Measurements from ENCODE around the gene NTNG2.
A peak's percentile ranks its signal among the peaks of the same experiment; 100 is the strongest.

NTNG2 gene

GRCh38 chr9:132152231-132152630, 9.6 kb upstream of the NTNG2 start:
- peak overlapping the region in 4 of 11 experiments; percentile 16 to 47 (median 42); a peak in 6 of 22 replicates for H3K4me2 ChIP-seq
- no peaks in the 10 kb centered on the region for H3K27me3 ChIP-seq
- H3K4me1 ChIP-seq: peaks cover 7 to 35% (median 19%) of the 10 kb centered on the region in 10 experiments; a peak in 17 of 20 replicates
- no peaks in the 10 kb centered on the region for H3K9me3 ChIP-seq (replicated peaks in 1 of 11)
- H4K20me1 ChIP-seq: peaks cover 0 to 6% (median 0%) of the 10 kb centered on the region in 11 experiments; a peak in 1 of 22 replicates
- no peak overlapping the region for H3K27ac ChIP-seq
- H3K9ac ChIP-seq: no peak overlapping the region
- no peaks in the 10 kb centered on the region for H3K36me3 ChIP-seq
- H3K4me3 ChIP-seq: no peak overlapping the region
- TF ChIP-seq Cebpa-rat (IDR thresholded peaks at IDR 0.05): no peak

DNA sequence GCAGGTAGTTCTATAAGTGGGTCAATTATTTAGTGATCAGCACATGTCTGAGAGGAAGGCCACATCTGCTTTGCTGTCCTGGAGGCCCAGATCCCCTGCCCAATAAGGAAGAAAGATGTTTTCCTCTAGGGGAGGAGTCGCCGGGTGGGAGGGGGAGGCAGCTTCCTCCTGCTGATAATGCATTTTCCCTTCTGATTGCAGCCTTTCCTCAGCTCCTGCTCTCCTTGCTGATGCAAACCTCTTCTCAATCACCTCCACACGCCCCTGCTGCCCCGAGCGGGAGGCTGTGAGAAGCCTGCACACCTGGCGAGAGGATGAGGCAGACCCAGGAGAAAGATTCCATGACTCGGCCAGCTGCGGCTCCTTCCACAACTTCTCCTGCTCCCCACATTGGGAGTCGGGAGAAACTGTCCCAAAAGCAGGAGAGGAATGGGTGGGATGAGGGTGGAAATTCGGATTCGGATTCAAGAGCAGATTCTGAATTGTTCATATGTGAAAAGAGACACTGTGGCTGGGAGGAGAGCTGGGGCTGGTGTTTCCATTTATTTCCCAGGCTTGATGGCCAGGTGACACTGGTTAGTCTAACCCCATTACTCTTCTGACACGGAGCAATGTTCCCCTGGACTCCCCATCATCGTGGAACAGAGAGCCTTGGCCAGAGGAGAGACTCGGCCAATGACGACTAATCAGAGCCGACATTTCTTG, 6.8 kb upstream of the NTNG2 start:
- H3K27ac ChIP-seq: no peak overlapping the region
- no peaks in the 10 kb centered on the region for H3K27me3 ChIP-seq

GRCh38 chr9:132155568-132155895, 6.3 kb upstream of the NTNG2 start:
- H3K9me3 ChIP-seq (replicated peaks in 1 of 11): no peaks in the 10 kb centered on the region
- peaks cover 7 to 54% (median 37%) of the 10 kb centered on the region in 10 experiments; a peak in 19 of 20 replicates for H3K4me1 ChIP-seq
- H4K20me1 ChIP-seq: peaks cover 0 to 6% (median 0%) of the 10 kb centered on the region in 11 experiments; a peak in 1 of 22 replicates
- no peak for TF ChIP-seq Cebpa-rat (IDR thresholded peaks at IDR 0.05)
- no peak overlapping the region for H3K27ac ChIP-seq
- H3K4me3 ChIP-seq: no peak overlapping the region
- H3K27me3 ChIP-seq: no peaks in the 10 kb centered on the region; a peak in 1 of 22 replicates
- no peaks in the 10 kb centered on the region for H3K36me3 ChIP-seq
- no peak overlapping the region for H3K4me2 ChIP-seq
- H3K9ac ChIP-seq: no peak overlapping the region

More for the DNA sequence above, 6.8 kb upstream of the NTNG2 start:
- Histone ChIP-seq H3K36me3 (no peaks in the 10 kb centered on the region), H3K4me3 (no peak overlapping the region), H3K4me1 (peaks cover 7 to 49% (median 32%) of the 10 kb centered on the region in 10 experiments; a peak in 18 of 20 replicates), H3K9me3 (replicated peaks in 1 of 11) (no peaks in the 10 kb centered on the region), H3K4me2 (peak overlapping the region in 10 of 11 experiments; percentile 6 to 56 (median 30); a peak in 14 of 22 replicates), H4K20me1 (peaks cover 0 to 6% (median 0%) of the 10 kb centered on the region in 11 experiments; a peak in 1 of 22 replicates), H3K9ac (no peak overlapping the region)
- TF ChIP-seq Cebpa-rat (IDR thresholded peaks at IDR 0.05): no peak

DNA sequence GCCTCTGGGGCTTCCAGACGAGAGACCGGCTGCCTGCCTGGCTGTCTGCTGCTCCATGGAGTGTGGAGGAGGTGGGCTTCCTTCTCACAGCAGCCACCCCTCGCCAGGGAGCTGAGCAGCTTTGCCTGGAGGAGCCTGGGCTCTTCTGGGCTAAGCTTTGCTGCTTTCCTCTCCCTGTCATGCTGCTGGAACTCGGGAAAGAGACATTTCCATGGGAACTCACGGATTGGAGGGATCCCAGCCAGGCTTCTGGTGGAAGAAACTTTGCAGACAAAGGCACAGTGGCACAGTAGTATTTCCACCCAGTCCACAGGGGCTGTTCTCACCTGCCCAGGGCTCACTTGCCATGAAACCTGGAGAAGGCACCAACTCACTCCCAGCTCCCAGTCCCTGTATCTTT, 5.6 kb upstream of the NTNG2 start:
- Histone ChIP-seq H3K4me1 (peaks cover 14 to 60% (median 44%) of the 10 kb centered on the region in 10 experiments), H3K27me3 (peaks cover 0 to 2% (median 0%) of the 10 kb centered on the region in 11 experiments; a peak in 1 of 22 replicates)
- no peak for TF ChIP-seq Cebpa-rat (IDR thresholded peaks at IDR 0.05)

GRCh38 chr9:132157347-132158116, 4.3 kb upstream of the NTNG2 start:
- H3K9ac ChIP-seq: no peak overlapping the region
- H3K9me3 ChIP-seq (replicated peaks in 1 of 11): no peaks in the 10 kb centered on the region
- H3K4me1 ChIP-seq: peaks cover 15 to 48% (median 41%) of the 10 kb centered on the region in 10 experiments
- no peak overlapping the region for H3K4me3 ChIP-seq
- H3K4me2 ChIP-seq: no peak overlapping the region
- H3K27me3 ChIP-seq: peaks cover 1 to 6% (median 3%) of the 10 kb centered on the region in 11 experiments
- no peak for TF ChIP-seq Cebpa-rat (IDR thresholded peaks at IDR 0.05)
- H3K27ac ChIP-seq: no peak overlapping the region
- H4K20me1 ChIP-seq: peaks cover 0 to 2% (median under 1%) of the 10 kb centered on the region in 11 experiments; a peak in 12 of 22 replicates
- no peaks in the 10 kb centered on the region for H3K36me3 ChIP-seq

More for the DNA sequence above, 5.6 kb upstream of the NTNG2 start:
- H3K9ac ChIP-seq: no peak overlapping the region
- no peak overlapping the region for H3K27ac ChIP-seq
- H3K36me3 ChIP-seq: no peaks in the 10 kb centered on the region
- H4K20me1 ChIP-seq: peaks cover 0 to 4% (median 0%) of the 10 kb centered on the region in 11 experiments; a peak in 1 of 22 replicates
- no peaks in the 10 kb centered on the region for H3K9me3 ChIP-seq (replicated peaks in 1 of 11)
- H3K4me2 ChIP-seq: 0 out of 22 replicates have a peak overlapping the region, but pooled peaks of 1 of the 11 experiments have one; percentile 7
- no peak overlapping the region for H3K4me3 ChIP-seq

- peak in 1 of 11 experiments; percentile 75; a peak in 2 of 22 replicates for TF ChIP-seq Cebpa-rat (IDR thresholded peaks at IDR 0.05)
- peaks cover 36 to 41% (median 38%) of the 10 kb centered on the region in 11 experiments for H3K27me3 ChIP-seq
- peak overlapping the region; percentile 97 to 100 (median 99) for H3K4me2 ChIP-seq
Measured at GRCh38 chr9:132160802-132161742, 786 bp upstream of the NTNG2 start.

GRCh38 chr9:132162764-132163456, 1.1 kb downstream of the NTNG2 start:
- Histone ChIP-seq H3K4me2 (peak overlapping the region; percentile 97 to 100 (median 99)), H3K4me3 (peak overlapping the region; percentile 76 to 91 (median 86)), H4K20me1 (peaks cover 0 to 56% (median 54%) of the 10 kb centered on the region in 11 experiments; a peak in 20 of 22 replicates), H3K27me3 (peaks cover 48 to 59% (median 51%) of the 10 kb centered on the region in 11 experiments), H3K9ac (peak overlapping the region; percentile 56 to 94 (median 82); a peak in 21 of 22 replicates), H3K4me1 (peaks cover 16 to 64% (median 47%) of the 10 kb centered on the region in 10 experiments), H3K27ac (peak overlapping the region in 8 of 11 experiments; percentile 5 to 92 (median 34); a peak in 11 of 22 replicates), H3K9me3 (replicated peaks in 1 of 11) (no peaks in the 10 kb centered on the region), H3K36me3 (peaks cover 0 to 30% (median 6%) of the 10 kb centered on the region in 11 experiments; a peak in 9 of 22 replicates)
- TF ChIP-seq Cebpa-rat (IDR thresholded peaks at IDR 0.05): no peak

More at GRCh38 chr9:132160802-132161742, 786 bp upstream of the NTNG2 start:
- H3K9ac ChIP-seq: peak overlapping the region; percentile 76 to 94 (median 82); a peak in 21 of 22 replicates
- H3K36me3 ChIP-seq: peaks cover 0 to 15% (median 0%) of the 10 kb centered on the region in 11 experiments; a peak in 4 of 22 replicates
- peak overlapping the region in 10 of 11 experiments; percentile 33 to 92 (median 78); a peak in 19 of 22 replicates for H3K27ac ChIP-seq
- peaks cover 0 to 38% (median 36%) of the 10 kb centered on the region in 11 experiments; a peak in 20 of 22 replicates for H4K20me1 ChIP-seq
- no peaks in the 10 kb centered on the region for H3K9me3 ChIP-seq (replicated peaks in 1 of 11)
- H3K4me1 ChIP-seq: peaks cover 16 to 56% (median 48%) of the 10 kb centered on the region in 10 experiments
- peak overlapping the region; percentile 76 to 91 (median 86) for H3K4me3 ChIP-seq

Measured in BLaER1 treated with 17β-estradiol and CSF1 and Interleukin-3, amounts not matched to agents 10 nM and 100 nM (cell line).